ENCODE measurements around the gene ABL2. TPM values are rescaled to one million over a fixed set of nuclear protein-coding genes. Genes with fewer than 3 reads are reported as not detected.

Gene ABL2
- total RNA-seq, 2 donors from 2014 or later: 20.2 to 28.0 TPM

DNA sequence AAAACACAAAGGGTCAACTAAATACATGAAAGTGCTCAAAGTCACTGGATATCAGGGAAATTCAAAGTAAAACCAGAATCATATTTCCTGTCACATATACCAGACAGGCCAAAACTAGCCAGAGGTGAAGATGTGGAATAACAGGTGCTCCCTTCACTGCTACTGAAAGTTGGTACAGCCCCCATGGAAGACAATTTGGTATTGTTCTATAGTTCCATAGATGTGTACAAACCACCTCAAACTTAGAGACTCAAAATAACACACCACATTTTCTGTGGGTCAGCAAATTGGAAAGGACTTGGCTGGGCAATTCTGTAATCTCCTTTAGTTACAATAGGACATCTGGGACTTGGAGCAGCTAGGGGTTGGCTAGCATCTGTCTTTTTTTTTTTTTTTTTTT, 39.6 kb upstream of the ABL2 start:
- no peaks in the 10 kb centered on the region for H3K27me3 Mint-ChIP-seq (ENCODE audit: insufficient read depth)
- H3K9me3 ChIP-seq (ENCODE audit: control insufficient read depth, low read length): no peaks in the 10 kb centered on the region
- H3K36me3 ChIP-seq (ENCODE audit: control insufficient read depth, insufficient read depth, low read length): no peaks in the 10 kb centered on the region
- H3K4me3 Mint-ChIP-seq: no peak overlapping the region
- H3K4me1 ChIP-seq (ENCODE audit: control insufficient read depth, insufficient read depth, low read length): no peaks in the 10 kb centered on the region
- no peak overlapping the region for H3K27ac Mint-ChIP-seq
- H3K4me3 ChIP-seq (ENCODE audit: low read length): no peak overlapping the region
- DNase-seq: no peak
- H3K27ac ChIP-seq (ENCODE audit: low read depth, low read length): no peak overlapping the region
- TF ChIP-seq, protein P1, sequence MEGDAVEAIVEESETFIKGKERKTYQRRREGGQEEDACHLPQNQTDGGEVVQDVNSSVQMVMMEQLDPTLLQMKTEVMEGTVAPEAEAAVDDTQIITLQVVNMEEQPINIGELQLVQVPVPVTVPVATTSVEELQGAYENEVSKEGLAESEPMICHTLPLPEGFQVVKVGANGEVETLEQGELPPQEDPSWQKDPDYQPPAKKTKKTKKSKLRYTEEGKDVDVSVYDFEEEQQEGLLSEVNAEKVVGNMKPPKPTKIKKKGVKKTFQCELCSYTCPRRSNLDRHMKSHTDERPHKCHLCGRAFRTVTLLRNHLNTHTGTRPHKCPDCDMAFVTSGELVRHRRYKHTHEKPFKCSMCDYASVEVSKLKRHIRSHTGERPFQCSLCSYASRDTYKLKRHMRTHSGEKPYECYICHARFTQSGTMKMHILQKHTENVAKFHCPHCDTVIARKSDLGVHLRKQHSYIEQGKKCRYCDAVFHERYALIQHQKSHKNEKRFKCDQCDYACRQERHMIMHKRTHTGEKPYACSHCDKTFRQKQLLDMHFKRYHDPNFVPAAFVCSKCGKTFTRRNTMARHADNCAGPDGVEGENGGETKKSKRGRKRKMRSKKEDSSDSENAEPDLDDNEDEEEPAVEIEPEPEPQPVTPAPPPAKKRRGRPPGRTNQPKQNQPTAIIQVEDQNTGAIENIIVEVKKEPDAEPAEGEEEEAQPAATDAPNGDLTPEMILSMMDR (conservative IDR thresholded peaks at IDR 0.05): no peak
- H3K27me3 ChIP-seq (ENCODE audit: control insufficient read depth, insufficient read depth, low read length, poor library complexity, severe bottlenecking): no peaks in the 10 kb centered on the region
- no peak overlapping the region for H3K9ac ChIP-seq (ENCODE audit: extremely low read depth, low read length, poor library complexity, severe bottlenecking)
- no peaks in the 10 kb centered on the region for H3K4me1 Mint-ChIP-seq
- H3K9me3 Mint-ChIP-seq: peaks cover 5% of the 10 kb centered on the region
- H3K36me3 Mint-ChIP-seq (ENCODE audit: low read depth): no peaks in the 10 kb centered on the region

GRCh38 chr1:179264507-179264906, 35.0 kb upstream of the ABL2 start:
- Histone ChIP-seq H3K36me3 (ENCODE audit: control insufficient read depth, insufficient read depth, low read length) (no peaks in the 10 kb centered on the region), H3K9ac (ENCODE audit: extremely low read depth, low read length, poor library complexity, severe bottlenecking) (no peak overlapping the region), H3K4me3 (ENCODE audit: low read length) (no peak overlapping the region), H3K27ac (ENCODE audit: low read depth, low read length) (no peak overlapping the region), H3K4me1 (ENCODE audit: control insufficient read depth, insufficient read depth, low read length) (no peaks in the 10 kb centered on the region), H3K9me3 (ENCODE audit: control insufficient read depth, low read length) (no peaks in the 10 kb centered on the region), H3K27me3 (ENCODE audit: control insufficient read depth, insufficient read depth, low read length, poor library complexity, severe bottlenecking) (no peaks in the 10 kb centered on the region)
- no peak overlapping the region for H3K4me3 Mint-ChIP-seq
- no peak for DNase-seq
- H3K9me3 Mint-ChIP-seq: peaks cover 5% of the 10 kb centered on the region
- no peaks in the 10 kb centered on the region for H3K27me3 Mint-ChIP-seq (ENCODE audit: insufficient read depth)
- TF ChIP-seq, protein P1 (conservative IDR thresholded peaks at IDR 0.05): no peak
- H3K4me1 Mint-ChIP-seq: peaks cover 7% of the 10 kb centered on the region
- H3K36me3 Mint-ChIP-seq (ENCODE audit: low read depth): no peaks in the 10 kb centered on the region
- no peak overlapping the region for H3K27ac Mint-ChIP-seq
- 78 to 100% methylated on average over 2 to 3 of the region's 3 CpGs for WGBS, 2 experiments (ENCODE audit: insufficient coverage in 1 of 2, insufficient read length in 1 of 2)

GRCh38 chr1:179263121-179263520, 33.6 kb upstream of the ABL2 start:
- peaks cover 5% of the 10 kb centered on the region for H3K9me3 Mint-ChIP-seq
- Histone ChIP-seq H3K36me3 (ENCODE audit: control insufficient read depth, insufficient read depth, low read length) (no peaks in the 10 kb centered on the region), H3K4me1 (ENCODE audit: control insufficient read depth, insufficient read depth, low read length) (no peaks in the 10 kb centered on the region), H3K4me3 (ENCODE audit: low read length) (no peak overlapping the region), H3K27ac (ENCODE audit: low read depth, low read length) (no peak overlapping the region), H3K9me3 (ENCODE audit: control insufficient read depth, low read length) (no peaks in the 10 kb centered on the region), H3K27me3 (ENCODE audit: control insufficient read depth, insufficient read depth, low read length, poor library complexity, severe bottlenecking) (no peaks in the 10 kb centered on the region), H3K9ac (ENCODE audit: extremely low read depth, low read length, poor library complexity, severe bottlenecking) (no peak overlapping the region)
- TF ChIP-seq, protein P1 (conservative IDR thresholded peaks at IDR 0.05): no peak
- no peak for DNase-seq
- H3K4me1 Mint-ChIP-seq: peaks cover 7% of the 10 kb centered on the region
- no peak overlapping the region for H3K27ac Mint-ChIP-seq
- no peaks in the 10 kb centered on the region for H3K36me3 Mint-ChIP-seq (ENCODE audit: low read depth)
- no peaks in the 10 kb centered on the region for H3K27me3 Mint-ChIP-seq (ENCODE audit: insufficient read depth)
- H3K4me3 Mint-ChIP-seq: no peak overlapping the region

All from endodermal cell (in vitro differentiated cells).